Stimulated activated CD4-positive, alpha-beta T cell treated with anti-CD3 and anti-CD28 coated beads, TNF-alpha, amount 100 ng/mL, for 4 hours (primary cell): Measurements from ENCODE around the gene LLGL2.
"Not testable (repeated sequence)": the region's sequence is repeated elsewhere in the genome, so short reads cannot be mapped to it uniquely, and the experiment has no call there.

ENCODE experiments used
- DNase-seq, 3 experiments: peaks; one replicate each; pipeline ENCODE4 v3.0.0-alpha.2; 2020; ENCODE audit warnings: low read depth in 3 of 3

LLGL2 gene

GRCh38 chr17:75568412-75569255 is 43.1 kb downstream of the LLGL2 start:
- no peak for DNase-seq

- no peak for DNase-seq
These were observed 44.7 kb downstream of the LLGL2 start for GRCh38 chr17:75570034-75570676.

GRCh38 chr17:75570772-75571171 is 45.3 kb downstream of the LLGL2 start:
- DNase-seq = no peak

GRCh38 chr17:75571197-75571884 is 45.8 kb downstream of the LLGL2 start:
- no peak for DNase-seq

- DNase-seq = no peak
These were observed 46.4 kb downstream of the LLGL2 start for GRCh38 chr17:75571885-75572215.

- DNase-seq = no peak
These were observed 47.4 kb downstream of the LLGL2 start for GRCh38 chr17:75572713-75573539.

- no peak for DNase-seq
These were observed 48.1 kb downstream of the LLGL2 start for GRCh38 chr17:75573540-75573957.

GRCh38 chr17:75573994-75574393 is 48.5 kb downstream of the LLGL2 start:
- no peak for DNase-seq

GRCh38 chr17:75574404-75575036 is 49.0 kb downstream of the LLGL2 start:
- DNase-seq = no peak

GRCh38 chr17:75575197-75575596 is 49.7 kb downstream of the LLGL2 start:
- DNase-seq = no peak

GRCh38 chr17:75575728-75576127 is 50.2 kb downstream of the LLGL2 start:
- no peak for DNase-seq

GRCh38 chr17:75576661-75577060 is 51.2 kb downstream of the LLGL2 start:
- no peak for DNase-seq

GRCh38 chr17:75581121-75581725 is 55.7 kb downstream of the LLGL2 start:
- DNase-seq = peak in 1 of 3 experiments; percentile 20

- not testable (repeated sequence) for DNase-seq
These were observed 57.7 kb downstream of the LLGL2 start for GRCh38 chr17:75583197-75583596.

GRCh38 chr17:75584849-75585175 is 59.3 kb downstream of the LLGL2 start:
- no peak for DNase-seq

GRCh38 chr17:75587675-75588595 is 62.4 kb downstream of the LLGL2 start, which contains the start of gene MYO15B:
TSS of gene MYO15B (plus strand) at chr17:75587800. CDS start at chr17:75588058, 258 bp downstream.
- DNase-seq = peak; percentile 33 to 42 (median 40)

GRCh38 chr17:75588596-75589011 is 63.1 kb downstream of the LLGL2 start:
- DNase-seq = no peak

- peak; percentile 94 to 99 (median 97) for DNase-seq
These were observed 63.8 kb downstream of the LLGL2 start for GRCh38 chr17:75589012-75589918.

- no peak for DNase-seq
These were observed 64.4 kb downstream of the LLGL2 start for GRCh38 chr17:75589919-75590303.
